BJ (cell line): ENCODE data around the gene MAPKAPK3. TPM values are rescaled to one million over a fixed set of nuclear protein-coding genes. Genes with fewer than 3 reads are reported as not detected.

Experiments
- CTCF ChIA-PET: fragments of 350-600 bp; formaldehyde crosslinking; extraction: SDS; loops from one replicate; lab custom pipeline; 2021; ENCODE audit warnings: antibody characterized with exemption, inconsistent platforms; lab: Yijun Ruan, JAX
- POLR2A ChIA-PET: fragments of 300-600 bp; sonication (Branson Sonifier 250); formaldehyde crosslinking; extraction: SDS; loops from one replicate; lab custom pipeline; 2021; ENCODE audit warnings: antibody characterized with exemption; lab: Charles Lee
- DNase-seq: peaks from one replicate; pipeline ENCODE4 v3.0.0-alpha.2; 2011; ENCODE audit warnings: low read depth
- H3K27me3 ChIP-seq: 2 replicates; pipeline ENCODE4 v1.6.0; 2011; ENCODE audit warnings: low read length; ENCODE audit not compliant: control insufficient read depth, insufficient read depth
- H3K36me3 ChIP-seq: 2 replicates; pipeline ENCODE4 v1.5.1; 2011; ENCODE audit warnings: low read length; ENCODE audit not compliant: control insufficient read depth, insufficient read depth
- H3K4me3 ChIP-seq: 2 replicates; pipeline ENCODE4 v1.5.1; 2011; ENCODE audit warnings: low read depth, mild to moderate bottlenecking, control low read depth, low read length
- CTCF ChIP-seq: IDR thresholded peaks from 2 replicates; pipeline ENCODE4 v1.5.1; 2011; ENCODE audit warnings: low read depth, mild to moderate bottlenecking, control low read depth, inconsistent platforms, low read length, moderate library complexity; ENCODE audit not compliant: insufficient read depth
- polyA plus RNA-seq: library from polyadenylated mRNA; depleted of rRNA; stranded (reverse); fragments of >200 nt; gene quantifications from 2 replicates; pipeline ENCODE4 v1.2.3, GENCODE V29; 2011

The MAPKAPK3 gene
- polyA plus RNA-seq, 1 experiment: 53.5 TPM

- no peak overlapping the region for H3K4me3 ChIP-seq
- POLR2A ChIA-PET: no interaction called here
- no peak for TF ChIP-seq CTCF
- DNase-seq: no peak
- H3K36me3 ChIP-seq: peaks cover 18% of the 10 kb centered on the region
- no peaks in the 10 kb centered on the region for H3K27me3 ChIP-seq
- CTCF ChIA-PET: interaction anchor here (1.2 to 14.6 kb wide), 2 partner anchors 16 to 35 kb away, joined by 3 to 479 read pairs; partner anchors contain the start of genes CISH and MAPKAPK3
Observed at GRCh38 chr3:50575372-50575771, 41.6 kb upstream of the MAPKAPK3 start.

- ChIA-PET POLR2A (no interaction called here), CTCF (interaction anchor here (0.8 to 14.6 kb wide), 3 partner anchors 11 to 34 kb away, joined by 3 to 479 read pairs (median 5); partner anchors contain the start of genes CISH and MAPKAPK3)
- H3K36me3 ChIP-seq: peaks cover 22% of the 10 kb centered on the region
- no peaks in the 10 kb centered on the region for H3K27me3 ChIP-seq
- no peak for TF ChIP-seq CTCF
- no peak overlapping the region for H3K4me3 ChIP-seq
- no peak for DNase-seq
Observed at GRCh38 chr3:50577348-50577747, 39.6 kb upstream of the MAPKAPK3 start.

GRCh38 chr3:50580683-50581458, 36.1 kb upstream of the MAPKAPK3 start:
- no peak for TF ChIP-seq CTCF
- ChIA-PET POLR2A (no interaction called here), CTCF (interaction anchor here (0.9 to 2.3 kb wide), 7 partner anchors 8 to 809 kb away, joined by 3 to 8 read pairs (median 4); partner anchors contain the start of genes CISH and HEMK1)
- Histone ChIP-seq H3K4me3 (no peak overlapping the region), H3K27me3 (no peaks in the 10 kb centered on the region), H3K36me3 (peaks cover 15% of the 10 kb centered on the region)
- no peak for DNase-seq

GRCh38 chr3:50581459-50581842, 35.5 kb upstream of the MAPKAPK3 start:
- CTCF ChIA-PET: interaction anchor here (0.9 to 2.3 kb wide), 6 partner anchors 9 to 34 kb away, joined by 3 to 8 read pairs (median 4); partner anchors contain the start of genes CISH and HEMK1
- Histone ChIP-seq H3K27me3 (no peaks in the 10 kb centered on the region), H3K36me3 (peaks cover 13% of the 10 kb centered on the region), H3K4me3 (no peak overlapping the region)
- DNase-seq: no peak
- POLR2A ChIA-PET: no interaction called here
- TF ChIP-seq CTCF: no peak

- Histone ChIP-seq H3K4me3 (no peak overlapping the region), H3K36me3 (peaks cover 13% of the 10 kb centered on the region), H3K27me3 (no peaks in the 10 kb centered on the region)
- no peak for TF ChIP-seq CTCF
- DNase-seq: no peak
- POLR2A ChIA-PET: no interaction called here
- CTCF ChIA-PET: interaction anchor here (1.1 to 2.3 kb wide), 3 partner anchors 9 to 33 kb away, joined by 4 to 8 read pairs (median 6); partner anchors contain the start of gene CISH
Observed at GRCh38 chr3:50582083-50582482, 34.9 kb upstream of the MAPKAPK3 start.
